Activated gamma-delta T cell treated with Interleukin-2 at 50 U/mL for 16 hours (primary cell): ENCODE results near the gene CORO2A.
"Not testable (repeated sequence)": the region's sequence is repeated elsewhere in the genome, so short reads cannot be mapped to it uniquely, and the experiment has no call there.

Experiments used
- DNase-seq: peaks from one replicate; pipeline ENCODE4 v3.0.0-alpha.2; 2020

CORO2A gene

GRCh38 chr9:98135558-98135934 is 56.9 kb downstream of the CORO2A start:
- DNase-seq = no peak

GRCh38 chr9:98134702-98135557 is 57.5 kb downstream of the CORO2A start:
- DNase-seq = no peak

- no peak for DNase-seq
These were observed 59.4 kb downstream of the CORO2A start for GRCh38 chr9:98132806-98133631.

DNA sequence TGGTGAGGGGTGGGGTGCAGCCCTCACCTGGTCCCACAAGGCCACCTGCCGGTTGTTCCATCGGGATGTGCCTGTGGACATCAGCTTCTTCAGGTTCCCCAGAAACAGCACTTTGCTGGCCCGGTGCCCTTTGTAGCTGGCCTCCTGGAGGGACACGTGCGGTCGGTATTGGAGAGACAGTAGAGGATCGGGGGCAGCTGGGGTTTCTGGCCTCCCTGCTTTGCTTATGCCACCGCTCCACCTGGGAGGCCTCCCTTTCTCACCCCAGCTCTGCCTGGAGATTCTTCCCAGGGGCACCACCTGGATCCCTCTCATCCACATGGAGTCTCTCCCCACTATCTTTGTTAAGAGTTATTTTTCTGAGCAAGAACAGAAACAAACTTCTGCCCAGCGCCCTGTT is 60.3 kb downstream of the CORO2A start:
- no peak for DNase-seq

- no peak for DNase-seq
These were observed 61.7 kb downstream of the CORO2A start for GRCh38 chr9:98130576-98131228.

DNA sequence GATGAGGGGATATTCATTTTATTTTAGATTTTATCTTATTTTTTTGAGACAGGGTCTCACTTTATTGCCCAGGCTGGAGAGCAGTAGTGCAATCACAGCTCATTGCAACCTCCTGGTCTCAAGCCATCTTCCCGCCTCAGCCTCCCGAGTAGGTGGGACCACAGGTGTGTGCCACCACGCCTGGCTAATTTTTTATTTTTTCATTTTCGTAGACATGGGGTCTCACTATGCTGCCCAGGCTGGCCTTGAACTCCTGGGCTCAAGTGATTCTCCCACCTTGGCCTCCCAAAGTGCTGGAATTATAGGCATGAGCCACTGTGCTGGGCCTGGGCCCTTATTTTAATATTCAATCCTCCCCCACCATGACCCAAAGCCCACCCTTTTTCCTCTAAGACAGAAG is 62.4 kb downstream of the CORO2A start:
- not testable (repeated sequence) for DNase-seq

GRCh38 chr9:98129451-98129881 is 63.0 kb downstream of the CORO2A start:
- no peak for DNase-seq

GRCh38 chr9:98128316-98128715 is 64.1 kb downstream of the CORO2A start:
- no peak for DNase-seq

- no peak for DNase-seq
These were observed 65.2 kb downstream of the CORO2A start for GRCh38 chr9:98127226-98127625.

DNA sequence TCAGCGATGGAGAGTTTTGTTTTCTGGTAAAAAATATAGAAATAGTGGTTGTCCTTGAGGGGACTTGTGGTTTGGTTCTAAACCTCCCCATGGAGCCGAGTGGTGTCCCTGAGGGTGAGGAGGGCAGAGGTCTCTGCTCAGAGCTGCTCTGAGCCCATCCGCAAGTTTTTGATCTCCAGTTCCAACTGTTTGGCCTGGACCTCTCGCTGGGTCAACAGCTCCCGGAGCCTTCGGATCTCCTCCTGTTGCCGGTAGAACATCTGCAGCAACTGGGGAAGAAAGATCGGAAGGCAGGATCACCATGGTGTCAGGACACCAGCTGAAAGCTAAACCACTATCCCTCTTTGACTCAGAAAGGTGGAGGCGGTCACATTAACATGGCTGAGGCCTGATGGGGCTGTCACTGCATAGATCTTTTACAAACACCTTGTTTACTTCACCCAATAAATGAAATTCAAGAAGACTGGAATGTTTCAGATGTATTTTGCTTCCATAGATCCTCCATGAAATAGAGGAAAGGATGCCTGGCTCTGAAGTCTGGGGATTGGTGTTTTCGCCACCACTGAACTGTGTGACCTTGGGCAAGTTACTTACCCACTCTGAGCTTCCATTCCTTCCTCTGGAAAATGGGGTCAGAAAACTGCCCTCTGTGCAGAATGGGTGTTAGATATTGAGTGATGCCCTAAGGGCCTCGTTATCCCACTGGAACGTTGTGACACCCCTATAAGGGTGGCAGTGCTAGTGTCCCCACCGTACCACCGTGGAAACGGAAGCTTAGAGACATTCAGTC is 67.6 kb downstream of the CORO2A start:
- DNase-seq = no peak

- DNase-seq = not testable (repeated sequence)
These were observed 68.3 kb downstream of the CORO2A start for GRCh38 chr9:98124091-98124490.

DNA sequence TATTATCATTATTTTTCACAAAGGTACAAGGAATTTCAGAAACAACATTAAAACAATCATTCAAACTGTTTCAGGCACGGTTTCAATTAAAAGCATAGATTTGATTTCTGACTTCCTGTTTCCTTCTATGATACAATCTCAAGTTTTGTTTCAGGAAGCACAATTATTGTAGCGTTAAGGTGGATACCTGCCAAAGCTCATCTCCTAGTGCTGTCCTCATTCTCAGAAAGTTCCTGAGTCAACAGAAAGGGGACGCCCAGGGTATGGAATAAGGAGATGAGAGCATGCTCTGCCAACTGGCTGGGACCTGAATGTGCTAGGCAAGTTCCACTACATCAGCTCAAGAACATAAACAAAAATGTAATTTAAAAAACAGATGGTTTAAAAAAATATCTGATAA is 71.4 kb downstream of the CORO2A start:
- no peak for DNase-seq

GRCh38 chr9:98120476-98120875 is 72.0 kb downstream of the CORO2A start:
- no peak for DNase-seq

DNA sequence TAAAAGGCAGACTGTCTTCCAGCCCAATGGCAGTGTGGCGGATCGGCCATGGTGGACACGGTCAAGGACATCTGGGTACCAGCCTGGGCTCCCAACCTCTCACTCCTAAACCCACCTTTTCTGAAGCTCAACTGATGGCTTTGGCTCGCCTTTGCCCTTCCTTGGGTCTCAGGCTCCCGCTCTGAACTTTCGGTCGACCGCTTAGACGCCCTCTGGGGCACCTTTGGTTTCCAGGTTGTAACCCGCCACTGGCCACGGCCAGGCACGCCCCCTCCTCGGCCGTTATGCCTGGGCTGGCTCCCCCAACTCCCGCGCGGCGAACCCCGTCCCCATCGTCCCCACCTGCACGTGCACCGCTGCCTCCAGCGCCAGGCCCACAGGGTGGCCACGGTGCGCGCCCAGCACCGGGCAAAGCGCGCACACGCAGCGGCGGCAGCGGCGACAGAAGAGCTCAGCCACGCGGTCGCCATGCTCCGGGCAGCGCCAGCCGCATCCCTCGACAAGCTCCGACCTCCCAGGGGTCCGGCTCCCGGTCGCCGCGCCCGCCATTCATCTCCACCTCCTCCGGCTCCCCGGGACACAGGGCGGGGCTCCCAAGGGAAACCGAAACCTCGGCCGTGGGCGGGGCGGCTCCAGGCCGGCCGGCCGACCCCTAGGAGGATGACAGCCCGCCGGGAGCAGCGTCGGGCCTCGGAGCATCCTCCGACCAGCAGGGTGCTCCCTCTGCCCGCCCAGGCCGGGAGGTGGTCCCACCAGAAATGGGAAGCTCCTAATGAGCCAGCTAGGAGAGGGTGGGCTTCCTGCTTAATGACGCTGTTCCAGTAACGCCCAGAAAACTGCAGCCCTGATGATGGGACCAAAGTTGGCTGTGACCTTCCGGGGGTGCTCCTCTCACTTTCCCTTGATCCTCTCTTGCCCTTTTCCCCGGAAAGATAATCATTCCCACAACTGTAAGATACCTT is 73.5 kb downstream of the CORO2A start, which contains the start of gene TRIM14:
Gene TRIM14, minus strand, starts transcription at position 583 of the 962 bp plus-strand sequence. Its CDS starts 34 bp downstream, at position 549.
- peak; percentile 28 for DNase-seq

- DNase-seq = peak; percentile 42
These were observed 74.3 kb downstream of the CORO2A start for GRCh38 chr9:98117984-98118639.

GRCh38 chr9:98117097-98117496 is 75.3 kb downstream of the CORO2A start:
- not testable (repeated sequence) for DNase-seq

GRCh38 chr9:98109052-98109451 is 83.4 kb downstream of the CORO2A start:
- DNase-seq = no peak

DNA sequence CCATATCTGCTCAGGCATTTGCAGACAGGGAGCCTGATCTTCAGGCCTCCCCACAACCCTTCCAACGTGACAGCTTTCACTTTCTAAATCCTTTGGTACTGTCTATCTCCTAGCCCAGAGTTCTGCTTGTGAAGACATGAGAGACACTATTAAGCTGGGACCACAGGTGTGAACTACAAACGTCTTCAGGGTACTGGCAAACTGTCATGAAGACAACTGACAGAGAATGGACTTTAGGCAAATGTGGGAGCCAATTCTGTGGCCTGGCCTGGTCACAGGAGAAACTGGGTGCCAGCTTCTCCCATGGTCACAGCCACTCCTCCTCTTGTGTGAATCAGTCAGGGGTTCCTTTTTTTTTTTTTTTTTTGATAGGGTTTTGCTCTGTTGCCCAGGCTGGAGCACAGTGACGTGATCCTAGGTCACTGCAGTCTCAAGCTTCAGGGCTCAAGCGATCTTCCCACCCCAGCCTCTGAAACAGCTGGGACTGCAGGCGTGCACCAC is 83.9 kb downstream of the CORO2A start:
- DNase-seq = no peak

DNA sequence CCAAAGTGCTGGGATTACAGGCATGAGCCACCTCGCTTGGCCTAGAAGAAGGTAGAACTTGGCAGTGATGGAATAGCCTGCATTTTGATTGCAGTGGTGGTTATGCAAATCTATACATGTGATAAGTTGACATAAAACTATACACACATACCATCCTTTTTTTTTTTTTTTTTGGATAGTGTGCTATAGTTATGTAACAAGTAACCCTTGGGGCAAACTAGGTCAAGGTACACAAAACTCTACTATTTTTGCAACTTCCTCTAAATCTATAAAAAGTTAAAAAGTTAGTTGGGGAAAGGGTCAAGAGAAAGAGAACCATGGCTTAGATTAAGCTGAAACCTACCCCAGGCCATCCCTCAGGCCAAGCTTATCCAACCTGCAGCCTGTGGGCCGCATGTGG is 84.5 kb downstream of the CORO2A start:
- DNase-seq = no peak

DNA sequence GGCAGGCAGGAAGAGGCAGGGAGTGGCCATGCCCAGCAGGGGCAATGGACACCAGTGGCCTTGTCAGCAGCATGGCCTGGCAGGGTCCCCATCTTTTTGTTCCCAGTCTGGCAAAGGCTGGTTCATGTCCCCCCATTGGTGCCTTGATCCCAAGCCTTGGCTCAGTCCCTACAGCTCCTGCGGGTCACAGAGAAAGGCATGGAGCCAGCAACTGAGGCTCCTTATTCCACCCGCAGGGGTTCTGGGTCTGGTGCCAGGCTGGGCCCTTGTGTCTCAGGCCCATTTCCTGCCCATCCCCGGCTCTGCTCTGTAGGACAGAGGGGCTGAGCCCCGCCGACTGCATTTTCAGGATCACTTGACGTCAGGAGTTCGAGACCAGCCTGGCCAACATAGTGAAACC is 87.4 kb downstream of the CORO2A start:
- no peak for DNase-seq
